AG04449 (cell line): ENCODE results near the gene SWT1.

Source experiments
- CTCF ChIA-PET: fragments of 350-600 bp; formaldehyde crosslinking; extraction: SDS; loops from one replicate; lab custom pipeline; 2021; ENCODE audit warnings: antibody characterized with exemption; lab: Yijun Ruan, JAX
- POLR2A ChIA-PET: fragments of 400-600, 350-600 bp; formaldehyde crosslinking; extraction: SDS; loops from one replicate; lab custom pipeline; 2020; ENCODE audit warnings: antibody characterized with exemption, inconsistent platforms; lab: Yijun Ruan, JAX
- DNase-seq: peaks from one replicate; pipeline ENCODE4 v3.0.0-alpha.2; 2010; ENCODE audit warnings: low read depth, low spot score
- H3K4me3 ChIP-seq: 2 replicates; pipeline ENCODE4 v1.5.1; 2011; ENCODE audit warnings: low read depth, mild to moderate bottlenecking, control low read depth, low read length
- TF ChIP-seq, protein P1 (sequence below): IDR thresholded peaks from one replicate; pipeline ENCODE4 v1.5.1; 2011; ENCODE audit warnings: mild to moderate bottlenecking, moderate library complexity, low read length, control low read depth, inconsistent platforms; ENCODE audit not compliant: insufficient read depth; ENCODE audit errors: missing control alignments

SWT1 gene

DNA sequence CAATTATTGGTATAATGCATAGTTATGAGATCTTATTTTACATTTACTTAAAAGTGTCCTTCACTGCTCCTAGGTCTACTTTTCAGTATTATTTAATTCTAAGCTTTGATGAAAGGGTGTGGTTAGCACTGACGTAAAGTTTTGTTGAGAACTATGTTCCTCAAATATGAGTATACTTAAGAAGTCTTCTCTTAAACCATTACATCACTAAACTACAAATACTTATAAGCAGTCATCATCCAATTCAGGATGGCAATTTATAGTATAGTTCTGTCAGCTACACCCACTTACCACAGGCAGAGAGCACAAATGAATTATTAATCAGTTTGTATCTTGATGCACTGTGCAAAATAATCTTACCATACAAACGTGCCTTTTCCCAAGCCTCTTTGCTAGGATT lies 27.3 kb upstream of the SWT1 start:
- POLR2A ChIA-PET: no interaction called here
- no peak overlapping the region for H3K4me3 ChIP-seq
- CTCF ChIA-PET: no interaction called here
- TF ChIP-seq, protein P1, sequence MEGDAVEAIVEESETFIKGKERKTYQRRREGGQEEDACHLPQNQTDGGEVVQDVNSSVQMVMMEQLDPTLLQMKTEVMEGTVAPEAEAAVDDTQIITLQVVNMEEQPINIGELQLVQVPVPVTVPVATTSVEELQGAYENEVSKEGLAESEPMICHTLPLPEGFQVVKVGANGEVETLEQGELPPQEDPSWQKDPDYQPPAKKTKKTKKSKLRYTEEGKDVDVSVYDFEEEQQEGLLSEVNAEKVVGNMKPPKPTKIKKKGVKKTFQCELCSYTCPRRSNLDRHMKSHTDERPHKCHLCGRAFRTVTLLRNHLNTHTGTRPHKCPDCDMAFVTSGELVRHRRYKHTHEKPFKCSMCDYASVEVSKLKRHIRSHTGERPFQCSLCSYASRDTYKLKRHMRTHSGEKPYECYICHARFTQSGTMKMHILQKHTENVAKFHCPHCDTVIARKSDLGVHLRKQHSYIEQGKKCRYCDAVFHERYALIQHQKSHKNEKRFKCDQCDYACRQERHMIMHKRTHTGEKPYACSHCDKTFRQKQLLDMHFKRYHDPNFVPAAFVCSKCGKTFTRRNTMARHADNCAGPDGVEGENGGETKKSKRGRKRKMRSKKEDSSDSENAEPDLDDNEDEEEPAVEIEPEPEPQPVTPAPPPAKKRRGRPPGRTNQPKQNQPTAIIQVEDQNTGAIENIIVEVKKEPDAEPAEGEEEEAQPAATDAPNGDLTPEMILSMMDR: no peak
- DNase-seq: no peak

DNA sequence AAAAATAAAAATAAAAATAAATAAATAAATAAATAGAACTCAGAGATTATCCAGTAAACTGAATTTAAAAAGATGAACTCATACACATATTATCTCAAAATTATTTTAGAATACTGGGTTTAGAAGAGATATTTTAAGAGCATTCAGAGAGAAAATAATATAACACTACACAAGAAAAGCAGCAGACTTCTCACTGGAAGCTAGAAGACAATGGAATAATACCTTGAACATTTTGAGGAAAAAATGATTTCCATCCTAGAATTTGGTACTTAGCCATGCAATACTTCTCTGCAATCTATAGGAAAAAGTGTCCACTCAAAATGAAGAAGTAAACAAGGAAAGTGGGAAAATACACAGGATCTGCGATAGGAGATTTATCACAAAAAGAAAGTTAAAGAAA lies 24.4 kb upstream of the SWT1 start:
- TF ChIP-seq, protein P1: no peak
- no peak for DNase-seq
- no peak overlapping the region for H3K4me3 ChIP-seq
- ChIA-PET CTCF (interaction anchor here (1.4 to 1.9 kb wide), 3 partner anchors 37 to 327 kb away, joined by 3 to 4 read pairs (median 4); no protein-coding TSS in a partner anchor), POLR2A (interaction anchor here (0.6 kb wide), 1 partner anchor 30 kb away, joined by 3 read pairs; no protein-coding TSS in a partner anchor)

DNA sequence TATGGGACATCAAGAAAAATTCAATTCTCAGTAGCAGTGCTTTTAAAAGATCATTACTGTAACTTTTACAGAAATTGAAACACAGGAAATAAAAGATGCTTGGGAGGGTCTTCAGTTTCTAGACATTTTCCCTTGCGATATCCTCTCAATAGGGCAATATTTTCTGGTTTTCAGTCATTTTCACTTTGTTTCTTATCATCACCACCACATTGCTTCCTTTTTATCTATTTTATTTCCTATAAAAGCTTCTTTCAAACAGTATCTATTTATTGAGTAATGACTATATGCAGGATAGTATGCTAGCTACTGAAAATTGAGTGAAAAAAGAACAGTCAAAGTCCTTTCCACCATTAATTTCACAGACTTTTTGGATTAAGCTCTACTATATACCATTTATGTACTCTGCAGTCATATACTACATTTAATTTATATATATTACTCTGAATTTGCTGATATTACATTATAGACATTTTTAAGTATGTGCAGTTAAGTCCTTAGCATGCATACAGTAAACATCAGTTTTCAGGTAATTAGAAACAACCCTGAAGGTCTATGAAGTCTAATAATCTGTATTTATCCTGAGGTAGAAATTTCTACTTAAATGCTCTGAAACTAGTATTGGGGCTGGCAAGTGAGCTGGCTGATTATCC lies 18.9 kb upstream of the SWT1 start:
- TF ChIP-seq, protein P1: no peak
- POLR2A ChIA-PET: no interaction called here
- CTCF ChIA-PET: interaction anchor here (1.0 kb wide), 1 partner anchor 32 kb away, joined by 3 read pairs; no protein-coding TSS in a partner anchor
- H3K4me3 ChIP-seq: no peak overlapping the region
- DNase-seq: no peak

DNA sequence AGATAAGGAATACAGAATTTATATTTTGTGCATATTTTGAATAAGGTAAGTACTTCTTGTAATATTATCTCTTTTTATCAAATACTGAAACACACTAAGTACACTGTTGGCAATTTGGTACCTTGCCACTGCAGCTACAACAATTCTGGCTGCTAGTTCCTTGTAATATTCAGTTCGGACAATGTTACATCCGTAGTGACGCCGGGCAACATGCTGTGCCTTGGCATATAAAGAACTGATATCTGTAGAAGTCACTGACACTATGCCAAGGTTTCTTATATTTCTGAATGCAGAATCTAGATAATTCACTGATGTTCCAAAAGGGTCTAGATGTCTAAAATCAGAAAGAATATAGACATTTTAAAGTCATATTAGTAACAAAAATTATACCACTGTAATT lies 17.7 kb upstream of the SWT1 start:
- no peak for DNase-seq
- TF ChIP-seq, protein P1: no peak
- ChIA-PET POLR2A (no interaction called here), CTCF (interaction anchor here (1.0 kb wide), 1 partner anchor 31 kb away, joined by 3 read pairs; no protein-coding TSS in a partner anchor)
- H3K4me3 ChIP-seq: no peak overlapping the region

DNA sequence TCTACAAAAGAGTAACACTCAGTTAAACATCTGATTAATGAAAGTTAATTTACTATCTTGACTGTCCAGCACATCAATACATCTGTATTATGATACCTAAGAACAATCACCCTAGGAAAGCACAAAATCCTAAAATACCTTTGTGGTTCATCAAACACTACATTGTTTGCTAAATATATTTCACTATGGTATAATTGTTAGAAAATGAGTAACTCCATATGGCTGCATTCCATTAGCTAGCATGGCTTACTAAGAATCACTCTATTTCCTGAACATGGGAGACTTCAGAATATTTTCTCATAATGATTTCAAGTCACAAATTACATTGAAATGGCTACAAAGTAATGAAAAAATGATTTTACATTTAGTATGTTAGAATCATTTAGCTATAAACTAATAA lies 12.7 kb upstream of the SWT1 start:
- DNase-seq: no peak
- CTCF ChIA-PET: interaction anchor here (0.8 to 2.1 kb wide), 4 partner anchors 10 to 526 kb away, joined by 3 to 5 read pairs (median 4); no protein-coding TSS in a partner anchor
- TF ChIP-seq, protein P1: no peak
- H3K4me3 ChIP-seq: no peak overlapping the region
- POLR2A ChIA-PET: no interaction called here

DNA sequence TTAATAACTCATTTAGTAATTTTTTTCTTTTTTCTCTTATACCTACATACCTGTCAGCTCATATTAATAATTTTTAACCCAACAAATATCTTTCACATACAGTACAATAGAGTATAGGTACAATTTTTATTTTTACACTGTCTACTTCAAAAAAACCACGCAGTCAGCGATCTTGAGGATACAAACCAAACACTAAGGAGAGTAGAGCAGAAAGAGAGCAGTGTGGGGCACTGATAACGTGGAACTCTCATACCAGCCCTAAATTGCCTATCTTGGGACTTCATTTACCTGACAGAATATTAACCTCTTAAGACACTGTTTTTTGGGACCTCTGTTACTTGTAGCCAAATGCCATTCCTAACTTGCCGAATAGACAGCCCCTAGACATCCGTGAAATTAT lies 5.8 kb upstream of the SWT1 start:
- CTCF ChIA-PET: interaction anchor here (1.8 kb wide), 1 partner anchor 19 kb away, joined by 9 read pairs; no protein-coding TSS in a partner anchor
- no peak overlapping the region for H3K4me3 ChIP-seq
- TF ChIP-seq, protein P1: no peak
- DNase-seq: no peak
- POLR2A ChIA-PET: no interaction called here
